HCT116 (cell line): ENCODE results near the gene CAPRIN1. TPM values are rescaled to one million over a fixed set of nuclear protein-coding genes. Genes with fewer than 3 reads are reported as not detected.
"Not testable (repeated sequence)": the region's sequence is repeated elsewhere in the genome, so short reads cannot be mapped to it uniquely, and the experiment has no call there.

Experiments used
- ATAC-seq: fragments of 200-7000 bp; cut with Tn5 transposase; 2 replicates; pipeline ENCODE4 v1.9.1; 2020; ENCODE audit warnings: mild to moderate bottlenecking, moderate library complexity
- BruUV-seq: library from RNA; stranded (reverse); fragments of 400-500 nt; replicated peaks from 2 replicates; lab custom pipeline; 2021; lab: Mats Ljungman, UMichigan
- CTCF ChIA-PET: fragments of 300-600 bp; sonication (Branson Sonifier 250); formaldehyde crosslinking; loops from one replicate; lab custom pipeline; 2021; ENCODE audit warnings: antibody characterized with exemption; lab: Charles Lee
- POLR2A ChIA-PET: fragments of 300-600, 350-600 bp; sonication (Branson Sonifier 250); formaldehyde crosslinking; loops from one replicate; lab custom pipeline; 2021; ENCODE audit warnings: antibody characterized with exemption; lab: Charles Lee
- RAD21 ChIA-PET, 2 experiments: fragments of 300-600 bp; sonication (Branson Sonifier 250); formaldehyde crosslinking; loops; one replicate each; lab custom pipeline; 2023; ENCODE audit warnings: low total read pairs in 2 of 2; ENCODE audit not compliant: uncharacterized antibody in 2 of 2, unreplicated experiment in 2 of 2, low non-redundant PET in 1 of 2; lab: Charles Lee
- DNase-seq: peaks from one replicate; pipeline ENCODE4 v3.0.0-alpha.2; 2010; ENCODE audit warnings: low read depth, low spot score
- H2AFZ ChIP-seq: fragments of 200-600 bp; shearing (Covaris generic), sonication (generic); 2 replicates; pipeline ENCODE4 v1.6.1; 2017; ENCODE audit warnings: low read depth, mixed run types, mixed read lengths, antibody characterized with exemption, low read length; ENCODE audit not compliant: poor library complexity, severe bottlenecking
- H3K27ac ChIP-seq: 2 replicates; pipeline ENCODE4 v1.5.1; 2012; ENCODE audit warnings: low read depth, low read length
- H3K27me3 ChIP-seq: fragments of 200-600 bp; sonication (generic); 2 replicates; pipeline ENCODE4 v1.6.1; 2016; ENCODE audit warnings: mixed run types, low read length, mixed read lengths; ENCODE audit not compliant: insufficient read depth
- H3K36me3 ChIP-seq, 2 experiments: fragments of 200-500 bp in 1 of 2; fragments of 200-600 bp in 1 of 2; sonication (Bioruptor generic) in 1 of 2; sonication (generic) in 1 of 2; 2 replicates each; pipeline versions ENCODE4 v1.5.1 to v1.6.1; 2014 to 2016; ENCODE audit warnings: low read length in 2 of 2, inconsistent platforms in 1 of 2, mixed read lengths in 1 of 2, mixed run types in 1 of 2; ENCODE audit not compliant: insufficient read depth in 2 of 2, control insufficient read depth in 1 of 2
- H3K4me1 ChIP-seq, 2 experiments: fragments of 200-600 bp in 1 of 2; sonication (generic) in 1 of 2; 2 replicates each; pipeline versions ENCODE4 v1.5.1 to v1.6.1; 2012 to 2017; ENCODE audit warnings: low read length in 2 of 2, inconsistent platforms in 1 of 2, mild to moderate bottlenecking in 1 of 2, mixed read lengths in 1 of 2, mixed run types in 1 of 2, moderate library complexity in 1 of 2; ENCODE audit not compliant: insufficient read depth in 2 of 2, control insufficient read depth in 1 of 2
- H3K4me2 ChIP-seq: fragments of 200-600 bp; sonication (generic); 2 replicates; pipeline ENCODE4 v1.6.1; 2017; ENCODE audit warnings: mixed run types, low read length, mixed read lengths
- H3K4me3 ChIP-seq, 2 experiments: fragments of 200-600 bp in 1 of 2; sonication (generic) in 1 of 2; replicated peaks in 1 of 2; 2 replicates each; pipeline ENCODE4 v1.5.1; 2011 to 2016; ENCODE audit warnings: low read length in 2 of 2, control low read depth in 1 of 2, low read depth in 1 of 2, mild to moderate bottlenecking in 1 of 2, mixed read lengths in 1 of 2, mixed run types in 1 of 2
- H3K79me2 ChIP-seq: fragments of 200-600 bp; sonication (generic); 2 replicates; pipeline ENCODE4 v1.6.1; 2017; ENCODE audit warnings: mild to moderate bottlenecking, mixed run types, low read length, moderate library complexity, mixed read lengths; ENCODE audit not compliant: insufficient read depth
- H3K9ac ChIP-seq: fragments of 200-600 bp; sonication (generic); 2 replicates; pipeline ENCODE4 v1.6.1; 2016; ENCODE audit warnings: low read length, mixed read lengths
- H3K9me2 ChIP-seq: fragments of 200-600 bp; sonication (generic), shearing (Covaris generic); 2 replicates; pipeline ENCODE4 v1.6.1; 2017; ENCODE audit warnings: mixed run types, mild to moderate bottlenecking, moderate library complexity; ENCODE audit not compliant: insufficient read depth
- H3K9me3 ChIP-seq, 2 experiments: fragments of 200-500 bp in 1 of 2; fragments of 200-600 bp in 1 of 2; sonication (Bioruptor generic) in 1 of 2; sonication (generic) in 1 of 2; 2 replicates each; pipeline ENCODE4 v1.6.1; 2014 to 2017; ENCODE audit warnings: low read length in 2 of 2, mixed read lengths in 2 of 2, inconsistent platforms in 1 of 2, low read depth in 1 of 2, mild to moderate bottlenecking in 1 of 2, mixed run types in 1 of 2, moderate library complexity in 1 of 2; ENCODE audit not compliant: control insufficient read depth in 1 of 2, insufficient read depth in 1 of 2
- H4K20me1 ChIP-seq: fragments of 200-600 bp; sonication (generic), shearing (Covaris generic); 2 replicates; pipeline ENCODE4 v1.6.1; 2017; ENCODE audit warnings: mixed run types, mild to moderate bottlenecking, moderate library complexity; ENCODE audit not compliant: insufficient read depth
- CEBPB ChIP-seq: IDR thresholded peaks from 2 replicates; pipeline ENCODE4 v1.6.1; 2012; ENCODE audit warnings: low read depth
- ELF1 ChIP-seq: IDR thresholded peaks from 2 replicates; pipeline ENCODE4 v1.6.1; 2012; ENCODE audit warnings: low read depth, borderline replicate concordance
- EZH2phosphoT487 ChIP-seq: fragments of 200-600 bp; IDR thresholded peaks from 2 replicates; pipeline ENCODE4 v1.6.1; 2018; ENCODE audit warnings: antibody characterized with exemption, borderline replicate concordance
- FOSL1 ChIP-seq: IDR thresholded peaks from 2 replicates; pipeline ENCODE4 v1.6.1; 2012; ENCODE audit warnings: low read depth
- JUND ChIP-seq: IDR thresholded peaks from 2 replicates; pipeline ENCODE4 v1.6.1; 2012
- POLR2A ChIP-seq: IDR thresholded peaks from 2 replicates; pipeline ENCODE4 v1.7.0; 2011; ENCODE audit warnings: borderline replicate concordance; ENCODE audit not compliant: insufficient read depth, insufficient read length; ENCODE audit errors: extremely low read depth
- SIN3A ChIP-seq: IDR thresholded peaks from 2 replicates; pipeline ENCODE4 v1.6.1; 2012; ENCODE audit warnings: low read depth
- TCF7L2 ChIP-seq: IDR thresholded peaks from 2 replicates; pipeline ENCODE4 v1.7.0; 2011; ENCODE audit warnings: borderline replicate concordance, inconsistent platforms; ENCODE audit not compliant: insufficient read depth, insufficient read length; ENCODE audit errors: extremely low read depth
- YY1 ChIP-seq: IDR thresholded peaks from 2 replicates; pipeline ENCODE4 v1.6.1; 2011; ENCODE audit warnings: low read length, low read depth, moderate library complexity, mild to moderate bottlenecking; ENCODE audit not compliant: insufficient replicate concordance; ENCODE audit errors: extremely low read depth
- ZBTB33 ChIP-seq: IDR thresholded peaks from 2 replicates; pipeline ENCODE4 v1.6.1; 2011; ENCODE audit warnings: mild to moderate bottlenecking, low read length, moderate library complexity; ENCODE audit not compliant: insufficient replicate concordance; ENCODE audit errors: extremely low read depth
- intact Hi-C: fragments of 100-400 bp; cut with micrococcal nuclease; formaldehyde crosslinking; loops from 2 replicates; pipeline ENCODE4 v1.10.0; 2022
- total RNA-seq: library from RNA; stranded (reverse); gene quantifications from one replicate; pipeline ENCODE4 v1.2.1, GENCODE V29; 2021; ENCODE audit not compliant: unreplicated experiment

The CAPRIN1 gene
- total RNA-seq, 1 experiment from 2014 or later: 285 TPM

GRCh38 chr11:34067383-34068065 lies 16.0 kb downstream of the CAPRIN1 start:
- TF ChIP-seq EZH2phosphoT487 (no peak), TCF7L2 (no peak), JUND (0 out of 2 replicates have a peak, but pooled peaks have one; percentile 1)
- DNase-seq (no peak), ATAC-seq (no peak)
- Histone ChIP-seq H3K9ac (no peak overlapping the region), H4K20me1 (peaks cover 41% of the 10 kb centered on the region; the same call in 1 of the 2 replicates), H3K36me3 (peaks cover 11 to 17% of the 10 kb centered on the region in 2 experiments; a peak in 3 of 4 replicates), H2AFZ (no peak overlapping the region), H3K27me3 (no peaks in the 10 kb centered on the region), H3K4me2 (peak overlapping the region; percentile 26; the same call in 1 of the 2 replicates), H3K27ac (no peak overlapping the region), H3K4me3 (no peak overlapping the region), H3K9me3 (no peaks in the 10 kb centered on the region), H3K9me2 (no peaks in the 10 kb centered on the region), H3K4me1 (peaks cover 24 to 75% of the 10 kb centered on the region in 2 experiments), H3K79me2 (peaks cover 100% of the 10 kb centered on the region)
- no TSS peak for BruUV-seq
- CTCF ChIA-PET: no interaction called here
- POLR2A ChIA-PET: interaction anchor here (0.6 kb wide), 1 partner anchor 9 kb away, joined by 3 read pairs; no protein-coding TSS in a partner anchor
- intact Hi-C loops: loop anchor here (5.0 kb wide), 1 partner anchor 70 kb away; no protein-coding TSS in a partner anchor
- RAD21 ChIA-PET: no interaction called here

- Histone ChIP-seq H3K9ac (no peak overlapping the region), H3K4me2 (no peak overlapping the region), H4K20me1 (peaks cover 35% of the 10 kb centered on the region; the same call in 1 of the 2 replicates), H3K27ac (no peak overlapping the region), H3K9me3 (no peaks in the 10 kb centered on the region), H3K4me1 (peaks cover 29 to 75% of the 10 kb centered on the region in 2 experiments), H2AFZ (no peak overlapping the region), H3K27me3 (no peaks in the 10 kb centered on the region), H3K9me2 (no peaks in the 10 kb centered on the region), H3K4me3 (no peak overlapping the region), H3K36me3 (peaks cover 9 to 19% of the 10 kb centered on the region in 2 experiments; a peak in 3 of 4 replicates), H3K79me2 (peaks cover 100% of the 10 kb centered on the region)
- intact Hi-C loops: loop anchor here (5.0 kb wide), 1 partner anchor 71 kb away; no protein-coding TSS in a partner anchor
- ChIA-PET RAD21 (no interaction called here), POLR2A (no interaction called here), CTCF (no interaction called here)
- DNase-seq (no peak), ATAC-seq (no peak)
- TF ChIP-seq JUND (0 out of 2 replicates have a peak, but pooled peaks have one; percentile 0), YY1 (no peak), POLR2A (no peak), SIN3A (no peak), ELF1 (no peak), CEBPB (no peak), ZBTB33 (no peak), FOSL1 (no peak)
- BruUV-seq: no TSS peak
Observed at GRCh38 chr11:34068111-34068510, 16.6 kb downstream of the CAPRIN1 start.

GRCh38 chr11:34071306-34071705 lies 19.8 kb downstream of the CAPRIN1 start:
- BruUV-seq, intact Hi-C loops, ATAC-seq, H3K9me2 ChIP-seq, H3K9me3 ChIP-seq, H3K9ac ChIP-seq, H3K4me3 ChIP-seq, DNase-seq, H3K27me3 ChIP-seq, CTCF ChIA-PET, H3K4me2 ChIP-seq, H3K27ac ChIP-seq, H2AFZ ChIP-seq, RAD21 ChIA-PET: not testable (repeated sequence)
- H3K36me3 ChIP-seq: peaks cover 12 to 25% of the 10 kb centered on the region in 2 experiments
- POLR2A ChIA-PET: interaction anchor here (1.0 kb wide), 1 partner anchor 12 kb away, joined by 3 read pairs; no protein-coding TSS in a partner anchor
- peaks cover 48 to 80% of the 10 kb centered on the region in 2 experiments for H3K4me1 ChIP-seq
- H4K20me1 ChIP-seq: peaks cover 16% of the 10 kb centered on the region; the same call in 1 of the 2 replicates
- H3K79me2 ChIP-seq: peaks cover 100% of the 10 kb centered on the region
